Colonic mucosa (tissue), 4 donors: ENCODE data around the gene QSER1. TPM values are rescaled to one million over a fixed set of nuclear protein-coding genes. Genes with fewer than 3 reads are reported as not detected.

Source experiments
- DNase-seq: peaks from one replicate; pipeline ENCODE4 v3.0.0-alpha.2; 2020
- H3K27ac ChIP-seq: fragments of 200-600 bp; one replicate; pipeline ENCODE4 v1.8.0; 2021
- H3K27me3 ChIP-seq: fragments of 200-600 bp; one replicate; pipeline ENCODE4 v1.8.0; 2021
- H3K36me3 ChIP-seq: fragments of 200-600 bp; one replicate; pipeline ENCODE4 v1.8.0; 2021
- H3K4me1 ChIP-seq: fragments of 200-600 bp; one replicate; pipeline ENCODE4 v1.8.0; 2021; ENCODE audit warnings: mild to moderate bottlenecking
- H3K4me3 ChIP-seq: fragments of 200-600 bp; one replicate; pipeline ENCODE4 v1.8.0; 2021
- H3K9ac ChIP-seq, 2 donors: one replicate each; pipeline ENCODE4 v1.7.0; 2013; ENCODE audit warnings: control low read depth in 2 of 2, low read depth in 2 of 2, low read length in 2 of 2
- H3K9me3 ChIP-seq: fragments of 200-600 bp; one replicate; pipeline ENCODE4 v1.8.0; 2021
- CTCF ChIP-seq: fragments of 200-600 bp; IDR thresholded peaks from one replicate; pipeline ENCODE4 v1.8.0; 2022; ENCODE audit warnings: antibody characterized with exemption, mild to moderate bottlenecking
- intact Hi-C: fragments of 100-400 bp; cut with DNase I; formaldehyde crosslinking; loops from one replicate; pipeline ENCODE4 v1.14.1; 2022
- total RNA-seq, 2 donors: library from RNA; stranded (reverse); fragmentation: NEBNext Ultra II Directional in 1 of 2; extraction: Animal tissue kit (Norgen Biotek cat#: 25700) in 1 of 2; gene quantifications; one replicate each; pipeline ENCODE4 v1.2.1, GENCODE V29; 2021
- donor health status: healthy.
- donor health status: DM: no; HTN: no; CAD: no.
- donor health status: DM: no; HTN: no; CAD: no.

QSER1 gene
- total RNA-seq, 2 donors from 2014 or later = 25.3 to 25.9 TPM

- intact Hi-C loops = no loop called here
- H3K27ac ChIP-seq = no peak overlapping the region
- DNase-seq = no peak
These were observed 107.6 kb downstream of the QSER1 start for GRCh38 chr11:33000181-33000580.

GRCh38 chr11:33001281-33001680 lies 108.7 kb downstream of the QSER1 start:
- no peaks in the 10 kb centered on the region for H3K27me3 ChIP-seq
- H3K4me1 ChIP-seq = no peaks in the 10 kb centered on the region
- no peak overlapping the region for H3K9ac ChIP-seq
- TF ChIP-seq CTCF = no peak
- H3K27ac ChIP-seq = no peak overlapping the region
- H3K9me3 ChIP-seq = no peaks in the 10 kb centered on the region
- no peaks in the 10 kb centered on the region for H3K36me3 ChIP-seq
- H3K4me3 ChIP-seq = no peak overlapping the region
- DNase-seq = no peak
- intact Hi-C loops = no loop called here

More at GRCh38 chr11:33000181-33000580, 107.6 kb downstream of the QSER1 start:
- H3K27me3 ChIP-seq = no peaks in the 10 kb centered on the region
- H3K36me3 ChIP-seq = no peaks in the 10 kb centered on the region
- no peak overlapping the region for H3K9ac ChIP-seq
- no peak overlapping the region for H3K4me3 ChIP-seq
- H3K9me3 ChIP-seq = no peaks in the 10 kb centered on the region
- no peaks in the 10 kb centered on the region for H3K4me1 ChIP-seq
- no peak for TF ChIP-seq CTCF

GRCh38 chr11:33001751-33002542 lies 109.3 kb downstream of the QSER1 start:
- no peaks in the 10 kb centered on the region for H3K4me1 ChIP-seq
- no peak for TF ChIP-seq CTCF
- DNase-seq = no peak
- no peak overlapping the region for H3K27ac ChIP-seq
- no peak overlapping the region for H3K4me3 ChIP-seq
- no peak overlapping the region for H3K9ac ChIP-seq
- no peaks in the 10 kb centered on the region for H3K36me3 ChIP-seq
- intact Hi-C loops = no loop called here
- H3K27me3 ChIP-seq = no peaks in the 10 kb centered on the region
- no peaks in the 10 kb centered on the region for H3K9me3 ChIP-seq

GRCh38 chr11:33005175-33005574 lies 112.6 kb downstream of the QSER1 start:
- DNase-seq = no peak
- Histone ChIP-seq H3K36me3 (no peaks in the 10 kb centered on the region), H3K9me3 (no peaks in the 10 kb centered on the region), H3K9ac (no peak overlapping the region), H3K4me3 (no peak overlapping the region), H3K27ac (no peak overlapping the region), H3K4me1 (no peaks in the 10 kb centered on the region), H3K27me3 (no peaks in the 10 kb centered on the region)
- intact Hi-C loops = no loop called here
- no peak for TF ChIP-seq CTCF

DNA sequence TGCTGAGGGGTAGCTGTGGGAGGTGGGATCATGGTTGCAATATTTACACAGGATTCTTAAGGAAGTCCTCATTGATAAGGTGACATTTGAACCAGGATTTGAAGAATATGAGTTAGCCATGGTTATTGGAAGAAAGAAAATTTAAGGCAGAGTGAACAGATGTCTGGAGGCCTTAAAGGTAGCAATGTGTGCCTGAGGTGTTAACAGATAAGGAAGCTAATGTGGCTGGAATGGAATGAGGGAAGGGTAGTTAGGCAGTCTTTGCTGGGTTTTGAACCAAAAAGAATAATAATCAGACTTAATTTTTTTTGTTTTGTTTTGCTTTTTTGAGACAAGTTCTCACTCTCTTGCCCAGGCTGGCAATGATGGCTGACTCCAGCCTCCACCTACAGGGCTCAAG lies 113.4 kb downstream of the QSER1 start:
- no peaks in the 10 kb centered on the region for H3K9me3 ChIP-seq
- no peak overlapping the region for H3K9ac ChIP-seq
- no peaks in the 10 kb centered on the region for H3K27me3 ChIP-seq
- no peak for TF ChIP-seq CTCF
- no peak overlapping the region for H3K4me3 ChIP-seq
- intact Hi-C loops = no loop called here
- no peak overlapping the region for H3K27ac ChIP-seq
- H3K36me3 ChIP-seq = no peaks in the 10 kb centered on the region
- H3K4me1 ChIP-seq = no peaks in the 10 kb centered on the region
- no peak for DNase-seq
